GM19452 (cell line): ENCODE results near the gene MS4A18.
"Not testable (repeated sequence)": the region's sequence is repeated elsewhere in the genome, so short reads cannot be mapped to it uniquely, and the experiment has no call there.

Experiments
- ATAC-seq: cut with Tn5 transposase; IDR thresholded peaks from one replicate; pipeline ENCODE4 v1.9.1; 2021; ENCODE audit not compliant: unreplicated experiment

MS4A18 gene

DNA sequence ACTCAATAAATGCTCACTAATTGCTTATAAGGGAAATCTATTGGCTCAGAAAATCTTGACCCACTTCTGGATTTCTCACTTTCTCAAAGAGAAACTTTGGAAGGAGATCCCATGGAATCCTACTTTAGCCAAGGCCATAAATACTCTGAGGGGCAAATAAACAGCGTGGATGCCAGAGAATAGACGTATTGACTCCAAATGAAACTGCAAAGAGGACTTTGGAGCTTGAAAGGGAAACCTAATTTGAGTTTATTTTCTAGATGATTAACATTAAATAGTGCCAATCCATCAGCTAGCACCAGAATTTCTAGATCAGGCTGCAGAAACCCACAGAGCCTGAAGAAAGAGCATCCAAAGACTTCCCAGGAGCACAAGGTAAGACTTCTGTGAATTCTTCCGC lies at the start of gene MS4A18:
Gene MS4A18 (plus strand): TSS at position 301 of the 400 bp plus-strand sequence.
- ATAC-seq: no peak

GRCh38 chr11:60678231-60678630 lies 46.3 kb upstream of the MS4A18 start:
- ATAC-seq: not testable (repeated sequence)

DNA sequence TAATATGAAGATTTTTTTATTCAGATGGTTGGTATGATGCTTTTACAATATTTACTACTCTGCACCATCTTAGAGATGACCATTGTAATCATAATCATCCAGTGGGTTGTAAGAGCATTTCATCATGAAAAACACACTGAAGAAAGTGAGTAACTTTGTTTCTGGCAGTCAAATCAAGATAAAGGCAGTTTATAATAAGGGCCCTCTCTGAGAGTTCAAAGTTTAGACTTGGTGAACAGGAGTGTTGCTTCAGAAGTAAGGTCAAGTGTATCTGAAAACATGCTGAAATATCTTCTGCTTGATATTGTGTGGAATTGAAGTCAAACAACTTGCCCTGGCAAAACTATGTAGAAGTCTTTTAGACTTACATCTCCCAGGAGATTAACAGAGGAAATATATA lies 44.6 kb upstream of the MS4A18 start:
- ATAC-seq: no peak

DNA sequence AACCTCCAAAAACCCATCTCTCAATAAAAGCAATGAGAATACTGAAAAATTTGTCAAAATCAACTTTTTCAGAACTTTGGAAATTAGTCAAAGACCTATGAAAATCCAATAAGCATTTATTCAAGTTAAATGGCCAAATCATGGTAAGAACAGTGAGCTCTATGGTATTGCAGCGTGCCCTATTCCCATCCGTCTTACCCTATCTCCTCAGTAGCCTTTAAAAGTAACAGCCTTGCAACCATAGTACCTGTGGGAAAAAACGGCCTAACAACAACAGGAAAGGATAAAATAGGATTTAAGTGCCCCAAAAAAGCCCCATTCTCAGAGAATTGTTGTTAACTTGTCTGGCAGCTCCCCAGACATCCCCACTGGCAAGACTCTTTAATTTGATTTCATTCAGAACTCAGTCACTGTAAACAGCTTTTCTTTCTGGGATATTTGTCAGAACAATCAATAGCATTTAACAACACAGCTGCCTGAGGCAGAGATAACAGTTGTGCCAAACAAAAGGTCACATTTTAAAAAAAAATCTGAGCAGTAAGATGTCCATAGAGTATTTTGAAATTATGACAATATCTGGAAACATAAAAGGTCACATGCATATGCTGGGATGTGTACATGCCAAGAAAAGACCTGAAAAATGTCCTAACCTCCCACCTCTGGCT lies 43.9 kb upstream of the MS4A18 start:
- no peak for ATAC-seq

DNA sequence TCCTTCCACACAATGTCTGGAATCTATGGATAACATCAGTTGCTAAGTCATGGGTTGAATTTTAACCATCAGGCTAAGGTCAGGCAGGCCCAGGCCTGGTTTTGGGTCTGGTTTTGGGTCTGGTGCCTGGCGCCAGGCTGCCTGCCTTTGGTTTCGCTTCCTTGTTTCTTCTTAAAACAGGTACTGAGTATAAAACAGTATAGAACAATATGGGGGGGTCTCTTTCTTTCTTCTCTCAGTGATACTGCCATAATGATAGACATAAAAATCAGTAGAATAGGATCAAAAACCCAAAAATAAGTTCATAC lies 40.0 kb upstream of the MS4A18 start:
- ATAC-seq: not testable (repeated sequence)

DNA sequence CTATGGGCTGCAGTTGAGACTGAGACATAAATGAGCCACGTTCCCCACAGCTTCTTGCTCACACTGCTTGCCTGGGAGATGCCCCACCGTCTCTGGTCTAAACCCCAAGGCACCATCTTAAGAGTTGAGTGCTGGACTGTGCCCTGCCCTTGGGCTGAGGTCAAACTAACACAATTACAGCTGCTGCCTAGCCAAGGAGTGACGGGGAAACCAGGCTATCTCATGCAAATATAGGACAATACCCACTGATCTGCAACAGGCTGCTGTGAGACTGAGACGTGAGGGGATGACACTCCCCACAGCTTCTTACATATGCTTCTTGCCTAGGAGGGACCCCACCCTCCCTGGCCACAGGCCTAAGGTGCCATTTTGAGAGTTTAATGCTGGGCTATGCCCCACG lies 32.9 kb upstream of the MS4A18 start:
- no peak for ATAC-seq

DNA sequence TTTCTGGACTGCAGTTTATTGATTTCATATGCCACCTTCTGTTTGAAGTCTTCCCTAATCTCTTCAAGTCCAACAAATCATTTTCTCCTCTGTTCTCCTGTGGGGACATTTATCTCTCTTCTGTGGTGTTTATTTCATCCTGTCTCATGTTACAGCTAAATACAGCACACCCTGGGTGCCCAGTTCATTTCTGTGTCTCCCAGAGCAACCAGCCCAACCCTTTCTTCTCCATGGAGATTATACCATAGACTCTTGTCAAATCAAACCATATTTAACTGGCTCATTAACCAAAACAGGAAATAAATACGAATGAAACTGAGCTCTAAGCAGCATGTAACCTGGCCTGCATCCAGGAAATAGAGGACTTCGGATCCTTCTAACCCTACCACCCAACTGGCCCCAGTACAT lies 25.2 kb upstream of the MS4A18 start, which contains the start of gene MS4A8:
Gene MS4A8 (plus strand): TSS at position 329 of the 408 bp plus-strand sequence. CDS start 1,249 bp downstream, outside the sequence.
- no peak for ATAC-seq

DNA sequence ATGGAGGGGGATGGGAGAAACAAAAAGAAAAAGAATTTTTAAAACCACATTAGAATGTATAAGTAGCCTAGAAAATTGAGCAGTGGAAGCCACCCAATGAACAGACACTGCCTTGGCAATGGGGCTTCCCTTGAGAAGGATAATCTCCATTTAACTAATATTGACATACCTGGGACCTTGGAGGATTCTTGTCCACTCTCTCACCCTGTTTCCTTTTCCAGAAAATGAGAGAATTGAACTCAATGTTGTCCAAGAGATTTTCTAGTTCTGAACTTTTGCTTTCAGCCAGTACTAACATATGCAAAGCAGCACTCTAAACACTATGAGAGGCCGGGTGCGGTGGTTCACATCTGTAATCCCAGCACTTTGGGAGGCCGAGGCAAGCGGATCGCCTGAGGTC lies 24.6 kb upstream of the MS4A18 start:
- ATAC-seq: no peak

DNA sequence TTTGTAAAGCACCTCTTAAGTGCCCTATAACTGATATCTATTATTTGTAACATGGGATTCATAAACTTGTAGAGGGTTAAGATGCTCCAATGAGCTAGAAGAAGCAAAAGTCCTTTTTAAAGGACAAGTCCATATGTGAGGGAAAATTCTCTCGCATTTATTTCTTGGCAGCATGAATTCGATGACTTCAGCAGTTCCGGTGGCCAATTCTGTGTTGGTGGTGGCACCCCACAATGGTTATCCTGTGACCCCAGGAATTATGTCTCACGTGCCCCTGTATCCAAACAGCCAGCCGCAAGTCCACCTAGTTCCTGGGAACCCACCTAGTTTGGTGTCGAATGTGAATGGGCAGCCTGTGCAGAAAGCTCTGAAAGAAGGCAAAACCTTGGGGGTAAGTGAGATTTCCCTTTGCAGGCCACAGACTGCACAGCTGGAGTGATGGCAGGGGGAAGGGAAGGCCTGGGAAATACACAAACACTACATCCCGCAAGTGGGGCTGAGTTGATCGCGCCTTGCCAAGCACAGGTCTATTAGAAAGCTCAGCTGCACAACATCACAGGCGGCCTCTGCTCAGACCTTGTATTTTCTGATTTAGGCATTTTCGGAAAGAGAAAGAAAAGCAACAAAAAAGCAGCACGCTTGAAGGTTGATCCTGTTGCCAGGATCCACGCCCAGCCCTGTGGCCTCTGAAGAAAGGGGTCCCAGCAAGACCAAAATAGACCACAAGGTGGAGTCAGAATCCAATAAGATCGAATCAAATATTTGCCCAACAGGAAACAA lies 23.6 kb upstream of the MS4A18 start:
- no peak for ATAC-seq

DNA sequence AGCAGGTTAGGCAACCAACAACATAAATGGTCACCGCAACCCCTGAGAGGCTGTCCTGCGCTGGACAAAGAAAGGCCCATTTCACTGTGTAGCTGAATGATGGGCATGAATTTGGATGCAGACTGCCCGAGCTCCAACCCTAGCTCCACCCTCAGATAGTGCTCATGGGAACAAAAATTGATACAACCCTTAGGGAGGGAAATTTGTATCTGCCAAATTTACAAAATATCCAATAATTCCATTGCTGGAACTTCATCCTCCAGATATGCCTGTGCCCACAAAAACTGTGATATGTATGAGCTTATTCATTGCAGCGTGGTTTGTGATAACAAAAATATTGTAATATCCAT lies 23.1 kb upstream of the MS4A18 start:
- ATAC-seq: no peak

GRCh38 chr11:60703374-60703773 lies 21.1 kb upstream of the MS4A18 start:
- ATAC-seq: no peak

GRCh38 chr11:60705895-60706294 lies 18.6 kb upstream of the MS4A18 start:
- no peak for ATAC-seq

DNA sequence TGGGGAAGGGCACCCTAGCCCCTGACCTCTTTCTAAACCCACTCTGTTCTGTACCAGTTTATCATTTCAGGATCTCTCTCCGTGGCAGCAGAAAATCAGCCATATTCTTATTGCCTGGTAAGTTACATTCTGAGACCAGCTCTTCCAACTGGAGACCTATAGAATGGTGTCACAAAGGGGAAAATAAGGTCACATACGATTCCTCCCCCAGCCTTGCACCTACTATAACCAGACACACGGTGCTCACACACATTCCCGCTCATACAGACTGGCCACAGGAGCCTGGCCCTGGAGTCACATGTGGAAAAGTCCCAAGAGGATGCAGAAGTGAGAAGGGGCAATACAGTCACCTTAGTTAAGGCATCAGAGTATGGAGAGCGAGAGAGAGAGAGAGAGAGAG lies 17.6 kb upstream of the MS4A18 start:
- no peak for ATAC-seq

- ATAC-seq: no peak
Measured at GRCh38 chr11:60710482-60710881, 14.0 kb upstream of the MS4A18 start.

- no peak for ATAC-seq
Measured at GRCh38 chr11:60711276-60711675, 13.2 kb upstream of the MS4A18 start.

- not testable (repeated sequence) for ATAC-seq
Measured at GRCh38 chr11:60713423-60713822, 11.1 kb upstream of the MS4A18 start.

DNA sequence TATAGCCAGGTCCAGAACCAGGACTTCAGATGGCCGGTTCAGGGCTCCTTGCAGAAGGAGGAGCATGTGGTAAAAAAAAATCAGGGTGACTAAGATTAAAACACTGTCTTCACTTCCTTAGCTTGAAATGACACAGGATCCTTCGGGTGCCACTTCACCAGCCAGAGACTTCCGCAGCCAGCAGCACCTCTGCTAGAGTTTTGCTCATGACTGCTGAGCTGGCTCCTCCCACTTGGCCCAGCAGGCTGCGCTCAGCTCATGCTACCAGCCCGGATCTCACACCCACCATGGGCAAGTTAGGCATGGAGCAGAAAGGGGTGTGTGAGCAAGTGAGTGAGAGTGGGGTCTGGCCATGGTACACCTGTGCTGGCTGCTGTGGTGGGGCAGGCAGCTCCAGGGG lies 6.6 kb upstream of the MS4A18 start:
- ATAC-seq: no peak

GRCh38 chr11:60718524-60719316 lies 5.8 kb upstream of the MS4A18 start:
- ATAC-seq: no peak

GRCh38 chr11:60719391-60719790 lies 5.1 kb upstream of the MS4A18 start:
- ATAC-seq: no peak

- ATAC-seq: no peak
Measured at GRCh38 chr11:60720460-60720859, 4.1 kb upstream of the MS4A18 start.

GRCh38 chr11:60725592-60725991 lies 1.1 kb downstream of the MS4A18 start:
- no peak for ATAC-seq

- ATAC-seq: no peak
Measured at GRCh38 chr11:60731586-60731985, 7.1 kb downstream of the MS4A18 start.
